ENCODE data around the gene C16orf82.
"Not testable (repeated sequence)": the region's sequence is repeated elsewhere in the genome, so short reads cannot be mapped to it uniquely, and the experiment has no call there.

C16orf82 gene

DNA sequence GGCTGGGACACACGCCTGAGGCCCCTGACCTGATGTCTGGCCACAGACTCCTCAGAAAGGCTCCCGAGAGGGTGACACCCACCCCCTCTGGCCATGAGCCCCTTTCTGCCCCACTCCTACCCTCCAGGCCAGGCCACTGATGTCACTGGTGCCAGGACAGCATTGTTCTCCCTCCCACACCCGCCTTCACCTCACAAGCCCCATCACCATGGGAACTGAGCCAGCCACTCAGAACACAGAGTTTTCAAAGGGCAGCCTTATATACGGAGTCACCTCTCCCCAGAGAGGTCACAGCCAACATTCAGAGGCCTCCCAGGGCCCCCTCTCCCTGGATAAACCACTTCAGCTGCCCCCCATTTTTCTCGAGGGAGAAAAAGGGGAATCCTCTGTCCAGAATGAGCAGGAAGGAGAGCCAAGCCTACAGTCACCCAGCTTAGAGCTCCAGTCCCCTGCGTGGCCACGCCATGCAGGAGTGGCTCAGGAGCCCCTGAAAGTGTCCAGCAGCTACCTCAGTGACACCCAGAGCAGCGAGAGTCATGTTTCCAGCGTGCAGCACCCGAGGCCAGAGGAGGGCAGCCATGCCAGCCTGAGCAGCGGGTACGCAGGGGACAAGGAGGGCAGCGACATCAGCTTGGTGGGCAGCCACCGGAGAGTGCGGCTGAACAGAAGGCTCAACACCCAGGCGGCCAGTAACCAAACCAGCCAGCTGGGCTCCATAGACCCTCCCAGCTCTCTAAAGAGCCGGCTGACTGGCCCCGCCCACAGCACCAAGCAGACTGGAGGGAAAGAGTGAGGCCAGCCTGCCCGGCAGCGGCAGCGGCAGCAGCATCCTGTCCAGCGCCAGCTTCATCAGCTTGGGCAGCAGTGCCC, at the start of gene C16orf82:
C16orf82 (plus strand) TSS at position 260 of the 870 bp plus-strand sequence.
- no peak for DNase-seq (ENCODE audit: low read depth)

DNA sequence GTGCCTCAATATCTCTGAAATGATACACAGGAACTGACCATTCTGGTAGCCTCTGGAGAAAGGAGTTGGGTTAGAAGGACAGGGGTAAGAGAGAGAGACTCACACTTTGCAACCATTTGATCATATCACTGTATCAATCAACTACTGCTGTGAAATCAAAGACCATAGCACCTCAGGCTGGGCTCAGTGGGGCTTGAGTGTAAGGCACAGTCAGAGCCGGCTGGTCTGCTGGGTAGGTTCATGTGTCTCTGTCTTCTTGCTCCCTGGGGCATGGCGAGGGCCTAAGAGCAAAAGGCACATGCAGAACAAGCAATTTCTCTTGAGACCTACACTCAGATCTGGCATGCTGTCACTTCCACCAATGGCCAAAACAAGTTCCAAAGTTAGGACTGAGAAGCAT, 46.7 kb upstream of the C16orf82 start:
- DNase-seq (ENCODE audit: low read depth) = no peak

- DNase-seq (ENCODE audit: low read depth) = no peak
Measured at GRCh38 chr16:27024010-27024409, 42.7 kb upstream of the C16orf82 start.

DNA sequence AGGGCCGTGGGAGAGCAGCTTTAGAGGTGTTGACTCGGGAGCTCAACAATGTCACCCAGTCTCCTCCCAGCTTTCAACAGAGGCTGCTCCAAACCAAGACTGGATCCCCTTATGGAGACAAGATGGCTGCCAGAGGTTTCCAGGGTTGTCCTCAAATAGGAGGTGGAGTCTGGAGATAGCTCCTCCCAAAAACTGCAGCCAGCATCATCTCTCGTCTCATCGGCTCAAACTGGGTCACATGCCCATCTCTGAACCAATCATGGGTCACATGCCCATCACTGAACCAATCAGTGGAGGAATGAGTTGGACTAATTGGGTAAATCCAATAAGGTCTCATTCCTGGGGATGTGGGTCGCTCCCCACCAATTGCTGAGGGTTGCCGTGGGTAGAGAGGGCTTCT, 41.1 kb upstream of the C16orf82 start:
- DNase-seq (ENCODE audit: low read depth) = no peak

GRCh38 chr16:27027971-27028370, 38.8 kb upstream of the C16orf82 start:
- DNase-seq (ENCODE audit: low read depth) = no peak

DNA sequence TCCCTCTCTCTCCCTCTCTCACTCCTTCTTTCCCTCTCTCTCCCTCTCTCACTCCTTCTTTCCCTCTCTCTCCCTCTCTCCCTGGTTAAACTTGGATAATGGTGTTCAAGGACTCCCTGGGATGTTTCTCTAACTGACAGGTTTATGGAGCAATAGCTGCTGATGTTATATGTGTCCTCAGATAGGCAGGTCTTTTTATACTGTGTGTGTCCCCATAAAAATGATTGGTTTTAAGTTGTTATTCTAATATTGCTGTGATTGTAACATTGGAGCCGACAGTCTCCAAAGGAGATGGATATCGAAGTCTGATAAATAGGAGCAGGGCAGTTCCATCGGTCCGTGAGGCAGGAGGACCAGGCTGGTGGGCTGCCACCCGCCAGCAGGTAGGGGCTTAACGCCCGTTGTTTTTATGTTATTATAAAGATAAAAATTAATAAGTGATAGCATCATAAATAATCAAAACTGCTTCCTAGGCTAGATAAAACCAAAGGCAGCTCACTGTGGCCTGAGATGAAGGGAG, 38.1 kb upstream of the C16orf82 start:
- no peak for DNase-seq (ENCODE audit: low read depth)

- DNase-seq (ENCODE audit: low read depth) = no peak
Measured at GRCh38 chr16:27029525-27029924, 37.2 kb upstream of the C16orf82 start.

- no peak for DNase-seq (ENCODE audit: low read depth)
Measured at GRCh38 chr16:27033281-27033979, 33.3 kb upstream of the C16orf82 start.

GRCh38 chr16:27040732-27041131, 26.0 kb upstream of the C16orf82 start:
- DNase-seq (ENCODE audit: low read depth) = no peak

DNA sequence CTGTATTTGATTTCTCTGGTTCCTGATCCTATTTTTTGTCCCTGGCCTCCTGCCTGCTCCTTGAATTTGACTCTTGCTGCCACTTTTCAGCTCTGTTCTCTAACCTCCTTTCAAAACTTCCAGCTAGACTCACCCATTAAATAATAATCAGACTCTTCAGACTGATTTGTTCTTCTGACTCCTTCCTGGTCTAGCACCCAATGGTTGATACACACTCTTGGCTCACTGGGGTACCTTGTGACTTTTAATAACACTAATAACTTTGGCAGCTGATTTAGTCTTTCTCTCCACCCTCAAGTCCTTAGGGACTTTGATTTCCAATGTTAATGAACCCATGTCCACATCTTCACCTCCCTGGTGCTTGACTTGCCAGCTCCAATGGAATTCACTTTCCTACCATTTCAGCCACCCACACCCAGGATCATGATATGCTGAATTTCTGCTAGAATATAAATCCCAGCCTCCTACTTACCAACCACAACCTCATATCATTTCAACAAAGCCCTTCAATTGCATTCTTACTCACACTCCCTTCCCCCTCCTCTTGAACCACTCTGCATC, 19.7 kb upstream of the C16orf82 start:
- DNase-seq (ENCODE audit: low read depth) = no peak

DNA sequence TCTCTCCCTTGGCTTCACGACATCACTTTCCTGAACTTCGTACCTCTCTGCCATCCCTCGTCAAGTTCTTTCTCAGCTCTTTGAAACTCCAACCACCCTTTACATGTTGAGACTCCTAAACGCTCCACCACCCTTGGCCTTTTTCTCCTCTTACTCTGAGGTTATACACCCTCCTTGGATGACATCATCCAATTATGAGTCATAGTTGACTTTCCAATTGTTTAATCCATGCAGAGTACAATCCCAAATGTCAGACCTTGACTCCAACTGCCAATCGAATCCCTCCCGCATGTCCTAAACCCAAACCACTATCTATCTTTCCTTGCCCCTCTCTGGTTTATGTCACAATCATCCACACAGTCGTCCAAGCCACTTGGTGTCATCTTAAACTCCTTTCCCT, 18.4 kb upstream of the C16orf82 start:
- DNase-seq (ENCODE audit: low read depth) = no peak

- no peak for DNase-seq (ENCODE audit: low read depth)
Measured at GRCh38 chr16:27049117-27049516, 17.6 kb upstream of the C16orf82 start.

DNA sequence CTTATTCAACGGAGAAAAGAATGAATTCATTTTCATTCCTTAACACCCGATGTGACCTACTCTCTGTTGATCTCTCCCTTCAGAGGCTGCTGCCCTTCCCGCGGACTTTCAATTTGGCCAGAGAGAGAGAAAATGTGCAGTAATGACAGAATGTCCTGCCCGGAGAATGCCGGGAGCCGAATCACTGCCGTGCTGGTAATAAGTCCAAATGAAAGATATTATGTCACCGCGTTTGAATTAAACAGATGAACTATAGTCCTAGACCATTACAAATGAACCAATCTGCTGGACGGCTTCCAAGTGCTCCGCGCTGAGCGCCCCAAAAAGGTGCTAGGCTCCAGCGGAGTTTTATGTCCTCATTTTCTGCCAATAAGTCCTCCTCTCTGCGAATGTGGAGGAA, 14.7 kb upstream of the C16orf82 start:
- DNase-seq (ENCODE audit: low read depth) = no peak

DNA sequence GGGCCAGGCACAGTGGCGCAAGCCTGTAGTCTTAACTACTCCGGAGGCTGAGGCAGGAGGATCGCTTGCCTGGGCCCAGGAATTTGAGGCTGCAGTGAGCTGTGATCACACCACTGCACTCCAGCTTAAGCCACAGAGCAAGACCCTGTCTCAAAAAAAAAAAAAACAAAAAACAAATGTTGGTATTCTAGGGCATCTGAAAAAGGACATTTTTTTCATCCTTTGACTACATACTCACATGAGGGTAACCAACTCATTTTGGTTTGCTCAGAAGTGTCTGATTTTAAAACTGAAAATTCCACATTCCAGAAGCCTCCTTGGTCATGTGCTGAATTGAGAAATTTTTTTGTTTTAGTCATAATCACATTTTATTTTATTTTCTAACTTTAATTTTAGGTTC, 12.7 kb upstream of the C16orf82 start:
- no peak for DNase-seq (ENCODE audit: low read depth)

GRCh38 chr16:27058299-27058698, 8.4 kb upstream of the C16orf82 start:
- no peak for DNase-seq (ENCODE audit: low read depth)

DNA sequence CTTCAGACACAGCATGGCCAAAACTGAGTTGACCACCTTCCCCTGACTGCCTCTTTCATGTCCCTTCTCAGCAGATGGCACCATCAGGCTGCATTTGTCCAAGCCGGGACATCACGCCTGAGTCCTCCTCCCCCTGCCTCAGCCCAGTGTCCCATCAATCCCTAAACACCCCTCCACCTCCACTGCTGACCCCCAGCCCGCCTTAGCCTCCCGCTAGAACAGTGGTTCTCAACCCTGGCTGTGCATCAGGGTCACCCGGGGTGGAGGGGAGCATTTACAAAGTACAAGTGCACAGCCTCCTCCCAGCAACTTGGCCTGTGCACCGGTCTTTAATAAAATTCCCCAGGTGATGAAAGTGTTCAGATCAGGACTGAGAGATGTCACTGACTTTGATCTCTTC, 4.0 kb downstream of the C16orf82 start:
- no peak for DNase-seq (ENCODE audit: low read depth)

GRCh38 chr16:27073733-27074132, 7.0 kb downstream of the C16orf82 start:
- DNase-seq (ENCODE audit: low read depth) = no peak

DNA sequence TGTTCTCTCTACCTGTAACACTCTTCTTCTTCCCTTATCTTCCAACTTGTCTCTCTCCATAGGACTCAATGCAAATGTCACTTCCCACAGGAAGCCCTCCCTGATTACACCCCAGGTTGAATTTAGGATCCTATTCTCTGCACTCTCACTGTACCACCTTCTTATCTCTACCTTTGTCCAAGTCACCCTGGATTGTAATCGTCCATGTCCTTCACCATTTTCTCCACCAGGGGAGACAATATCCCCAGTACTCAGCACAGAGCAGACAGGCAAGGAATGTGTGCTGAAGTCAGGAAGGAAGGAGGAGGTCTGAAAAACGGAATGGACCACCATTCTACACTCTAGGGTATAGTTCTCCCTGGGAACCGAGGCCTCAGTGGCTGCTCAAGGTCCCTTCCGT, 14.2 kb downstream of the C16orf82 start:
- DNase-seq (ENCODE audit: low read depth) = no peak

- no peak for DNase-seq (ENCODE audit: low read depth)
Measured at GRCh38 chr16:27083861-27084261, 17.1 kb downstream of the C16orf82 start.

GRCh38 chr16:27084307-27085028, 17.7 kb downstream of the C16orf82 start:
- no peak for DNase-seq (ENCODE audit: low read depth)

GRCh38 chr16:27085182-27085581, 18.5 kb downstream of the C16orf82 start:
- no peak for DNase-seq (ENCODE audit: low read depth)

- not testable (repeated sequence) for DNase-seq (ENCODE audit: low read depth)
Measured at GRCh38 chr16:27086031-27086430, 19.3 kb downstream of the C16orf82 start.
